Activated CD8-positive, alpha-beta memory T cell treated with anti-CD3 and anti-CD28 coated beads, Interleukin-2, amount 50 U/mL, for 24 hours (primary cell): Measurements from ENCODE around the gene KRT78.
"Not testable (repeated sequence)": the region's sequence is repeated elsewhere in the genome, so short reads cannot be mapped to it uniquely, and the experiment has no call there.

Experiments
- DNase-seq: peaks from one replicate; pipeline ENCODE4 v3.0.0-alpha.2; 2020; ENCODE audit errors: extremely low read depth

Gene KRT78

DNA sequence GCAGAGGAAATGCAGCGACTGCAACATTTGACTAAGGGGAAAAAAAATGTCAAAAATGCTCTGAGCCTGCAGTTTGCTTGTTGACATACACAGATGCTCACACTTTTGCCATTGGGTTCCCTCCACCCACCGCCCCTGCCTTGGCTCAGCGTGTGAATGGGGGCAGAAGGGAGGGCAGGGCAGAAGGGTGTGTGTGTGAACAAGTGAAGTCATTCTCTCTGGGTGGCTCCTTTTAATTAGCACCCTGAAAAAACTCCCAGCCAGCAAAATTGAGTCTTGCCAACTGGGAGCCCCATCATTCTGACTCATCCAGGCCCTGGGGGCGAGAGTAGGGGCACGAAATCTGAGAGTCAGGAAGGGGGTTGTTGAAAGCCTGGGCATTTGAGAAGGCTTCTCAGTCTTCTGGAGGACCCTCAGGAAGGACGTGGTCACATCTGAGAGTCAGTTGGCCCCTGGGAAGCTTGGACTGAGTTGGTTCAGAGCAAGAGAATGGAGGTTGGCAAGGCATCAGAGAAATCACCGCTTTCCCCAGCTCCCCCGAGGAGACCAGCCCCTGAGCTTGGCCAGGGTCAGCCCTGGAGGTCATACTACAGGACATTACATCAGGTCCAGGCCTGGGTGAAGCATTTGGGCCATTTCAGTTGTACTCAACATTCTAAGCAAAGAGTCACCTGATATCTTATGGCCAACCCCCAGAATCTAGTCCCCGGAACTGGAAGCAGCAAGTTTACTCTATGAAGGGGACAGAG lies 22.7 kb upstream of the KRT78 start:
- DNase-seq, result no peak

DNA sequence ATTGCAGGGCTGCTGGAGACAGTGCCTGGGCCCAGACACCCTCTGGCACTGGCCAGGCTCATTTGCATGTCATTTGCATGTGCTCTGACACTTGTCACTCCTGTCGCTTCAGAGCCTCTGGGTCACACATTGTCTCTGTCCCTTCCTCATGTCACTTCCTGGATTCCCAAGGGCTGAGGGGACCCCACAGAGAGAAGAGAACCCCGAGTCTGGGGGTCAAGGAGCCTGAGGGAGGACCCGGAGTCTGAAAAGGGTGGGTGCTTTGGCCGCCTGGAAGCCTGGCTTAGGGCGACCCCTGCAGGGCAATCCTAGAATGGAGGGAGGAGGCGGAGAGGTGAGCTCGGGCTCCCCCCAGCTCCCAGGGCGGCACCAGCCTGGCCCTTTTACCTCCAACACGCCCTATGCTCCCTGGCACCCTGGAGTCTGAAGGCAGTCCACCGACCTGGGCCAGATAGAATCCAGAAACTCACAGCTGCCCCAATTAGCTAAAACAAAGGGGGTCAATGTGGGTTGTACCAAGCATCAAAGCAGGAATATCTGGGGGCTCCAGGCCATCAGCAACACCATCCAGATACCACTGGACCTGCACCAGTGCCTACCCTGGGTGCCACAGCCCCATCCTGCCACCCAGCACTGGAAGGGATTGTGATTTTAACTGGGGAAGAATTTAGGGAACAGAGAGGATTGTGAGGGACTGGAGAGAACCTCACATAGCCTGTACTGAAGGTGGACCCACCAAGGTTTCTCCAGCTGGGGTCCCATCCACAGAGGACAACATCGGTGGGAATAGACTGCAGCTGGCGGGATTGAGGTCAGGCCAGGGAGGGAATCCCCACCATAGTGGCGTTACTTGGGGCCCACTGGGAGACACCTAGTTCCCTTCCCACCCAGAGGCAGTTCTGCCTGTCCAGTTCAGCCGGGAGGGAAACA lies 21.8 kb upstream of the KRT78 start:
- peak; percentile 56 for DNase-seq

- no peak for DNase-seq
Measured at GRCh38 chr12:52867642-52868041, 18.8 kb upstream of the KRT78 start.

DNA sequence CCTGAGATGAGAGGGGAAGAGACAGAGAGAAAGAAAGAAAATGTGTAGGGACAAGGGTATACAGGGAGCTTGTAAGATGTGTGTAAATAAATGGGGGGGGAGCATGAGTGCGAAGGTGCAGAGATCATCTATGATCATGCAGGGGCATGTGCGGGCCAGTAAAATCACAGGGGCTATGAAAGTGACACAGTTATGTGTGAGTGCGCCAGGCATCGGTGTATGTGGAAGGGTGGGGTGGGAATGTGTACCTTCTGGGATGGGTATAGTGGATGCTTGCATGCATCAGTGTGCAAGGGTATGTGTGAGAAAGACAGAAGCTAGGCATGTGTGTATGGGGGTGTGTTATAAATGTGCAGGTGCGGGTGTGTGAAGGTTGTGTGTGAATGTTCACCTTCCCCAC lies 18.4 kb upstream of the KRT78 start:
- no peak for DNase-seq

- DNase-seq, result no peak
Measured at GRCh38 chr12:52865090-52865944, 16.5 kb upstream of the KRT78 start.

DNA sequence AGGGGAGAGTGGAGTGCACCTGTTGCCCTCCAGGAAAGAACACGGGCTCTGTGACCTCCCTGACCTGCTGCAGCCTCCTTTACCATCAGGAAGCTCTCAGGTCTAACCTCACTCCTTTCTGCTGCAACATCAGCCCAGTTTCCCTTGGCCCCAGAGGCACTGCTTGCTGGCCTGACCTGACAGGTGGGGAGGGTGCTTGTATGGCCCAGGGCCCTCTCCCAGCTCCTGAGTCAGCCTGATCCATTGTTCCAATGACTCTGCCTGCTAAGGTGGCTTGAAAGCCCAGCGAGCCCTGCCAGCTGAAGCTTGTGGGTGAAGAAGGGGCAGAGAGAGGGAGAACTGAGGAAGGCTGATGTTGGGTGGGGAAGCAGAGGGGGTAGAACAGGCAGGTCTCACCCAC lies 13.2 kb upstream of the KRT78 start:
- DNase-seq, result no peak

GRCh38 chr12:52861511-52861910 lies 12.7 kb upstream of the KRT78 start:
- DNase-seq, result no peak

GRCh38 chr12:52860102-52860823 lies 11.5 kb upstream of the KRT78 start:
- DNase-seq, result no peak

DNA sequence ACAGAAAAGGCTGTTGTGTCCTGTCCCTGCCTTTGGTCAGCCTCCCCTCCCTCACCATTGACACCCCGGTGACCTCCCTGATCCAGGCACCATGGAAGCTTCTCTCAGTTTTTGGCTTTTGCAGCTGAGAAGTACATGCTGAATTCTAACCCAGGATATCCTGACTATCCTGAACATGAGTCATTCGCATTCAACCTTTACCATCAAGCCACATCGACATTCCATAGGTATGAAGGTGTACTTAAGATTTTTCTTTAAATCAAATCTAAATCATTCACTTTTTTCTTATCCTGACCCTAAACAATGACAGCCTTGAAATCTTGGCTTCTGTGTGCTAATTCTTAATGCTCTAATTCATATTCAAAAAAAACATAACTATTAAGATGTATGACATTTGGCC lies 8.7 kb upstream of the KRT78 start:
- no peak for DNase-seq

DNA sequence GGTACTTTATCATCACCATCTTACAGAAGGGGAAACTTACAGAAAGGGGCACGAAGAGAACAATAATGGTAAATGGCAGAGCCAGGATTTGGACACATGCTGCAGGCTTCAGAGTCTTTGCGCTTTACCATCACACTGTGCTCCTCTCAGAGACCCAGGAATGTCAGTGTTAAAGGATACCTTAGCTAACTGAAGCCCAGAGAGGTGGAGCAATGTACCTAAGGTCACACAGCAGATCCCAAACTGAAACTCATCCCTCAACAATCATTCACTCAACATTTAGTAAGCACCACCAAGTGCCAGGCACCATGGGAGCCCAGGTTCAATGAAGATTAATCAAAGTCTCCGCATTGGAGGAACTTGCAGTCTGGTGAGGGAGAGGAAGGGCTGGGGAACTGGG lies 8.0 kb upstream of the KRT78 start:
- no peak for DNase-seq

- DNase-seq, result not testable (repeated sequence)
Measured at GRCh38 chr12:52856077-52856476, 7.3 kb upstream of the KRT78 start.

DNA sequence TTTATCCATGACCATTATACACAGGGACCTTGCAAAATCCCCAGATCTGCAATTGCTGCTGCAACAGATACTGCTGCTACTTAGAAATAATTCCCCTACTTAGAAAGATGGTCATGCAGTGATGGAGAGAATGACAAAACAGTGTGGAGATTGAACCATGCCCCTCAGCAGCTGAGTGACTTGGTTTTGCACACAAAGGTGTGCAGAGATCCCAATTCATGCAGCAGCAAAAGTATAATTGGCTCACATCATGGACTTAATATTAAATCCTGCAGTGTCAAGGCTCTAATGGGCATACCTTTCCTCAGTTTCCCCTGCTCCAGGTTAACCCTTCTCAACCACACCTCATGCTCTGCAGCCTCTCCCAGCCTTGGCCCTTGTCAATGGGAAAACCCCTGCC lies 3.0 kb upstream of the KRT78 start:
- DNase-seq, result no peak

- DNase-seq, result no peak
Measured at GRCh38 chr12:52850681-52851080, 1.9 kb upstream of the KRT78 start.

- DNase-seq, result no peak
Measured at GRCh38 chr12:52849511-52849910, 717 bp upstream of the KRT78 start.

GRCh38 chr12:52847335-52848102 lies 1.3 kb downstream of the KRT78 start:
- DNase-seq, result no peak

- DNase-seq, result no peak
Measured at GRCh38 chr12:52846356-52846970, 2.3 kb downstream of the KRT78 start.

DNA sequence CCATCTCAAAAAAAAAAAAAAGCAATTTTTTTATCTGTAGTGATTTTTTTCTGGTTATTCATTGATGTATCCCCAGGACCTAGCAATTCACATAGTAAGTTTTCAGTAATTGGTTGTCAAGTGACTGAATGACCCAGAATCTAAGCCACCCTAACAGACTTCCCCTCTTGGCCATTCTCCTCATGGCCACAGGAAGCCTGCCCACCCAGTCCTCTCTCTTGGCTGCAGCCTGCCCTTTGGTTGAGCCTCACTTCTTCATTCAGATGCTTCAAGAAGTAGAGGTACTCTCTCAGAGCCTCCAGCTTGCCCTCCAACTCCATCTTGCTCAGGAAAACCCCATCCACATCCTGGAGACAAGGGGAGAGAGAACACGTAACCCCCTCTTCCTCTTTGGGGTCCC lies 2.8 kb downstream of the KRT78 start:
- DNase-seq, result no peak

DNA sequence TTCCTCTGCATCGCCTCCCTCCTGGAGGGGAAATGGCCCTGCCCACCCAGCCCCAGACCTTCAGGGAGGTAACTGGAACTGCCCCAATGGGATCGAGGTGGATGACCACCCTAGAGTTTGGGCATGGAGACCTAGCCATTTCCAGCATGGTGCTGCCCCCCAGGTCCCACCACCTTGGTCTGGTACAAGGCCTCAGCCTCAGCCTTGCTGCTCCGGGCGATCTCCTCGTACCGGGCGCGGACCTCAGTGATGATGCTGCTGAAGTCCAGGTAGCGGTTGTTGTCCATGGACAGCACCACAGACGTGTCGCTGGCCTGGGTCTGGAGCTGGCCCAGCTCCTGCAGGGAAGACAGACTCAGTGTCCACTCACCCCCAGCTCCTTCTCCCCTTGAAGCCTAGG lies 4.4 kb downstream of the KRT78 start:
- no peak for DNase-seq

GRCh38 chr12:52839436-52840105 lies 9.2 kb downstream of the KRT78 start:
- DNase-seq, result no peak
